Nephron (organoid): ENCODE measurements around the gene LRRC75A.
"Not testable (repeated sequence)": the region's sequence is repeated elsewhere in the genome, so short reads cannot be mapped to it uniquely, and the experiment has no call there.

Experiments
- H3K27ac Mint-ChIP-seq, 3 experiments: 2 replicates each; pipeline ENCODE4 v1.8.0; 2020; ENCODE audit warnings: mixed read lengths in 3 of 3, mild to moderate bottlenecking in 2 of 3, moderate library complexity in 1 of 3
- H3K27me3 Mint-ChIP-seq: 2 replicates; pipeline ENCODE4 v1.8.0; 2021; ENCODE audit warnings: low read depth, mild to moderate bottlenecking, moderate library complexity, mixed read lengths
- H3K36me3 Mint-ChIP-seq: 2 replicates; pipeline ENCODE4 v1.8.0; 2020; ENCODE audit warnings: low read depth, mixed read lengths
- H3K4me1 Mint-ChIP-seq: 2 replicates; pipeline ENCODE4 v1.8.0; 2020; ENCODE audit warnings: mixed read lengths
- H3K4me3 Mint-ChIP-seq, 3 experiments: 2 replicates each; pipeline ENCODE4 v1.8.0; 2020; ENCODE audit warnings: mild to moderate bottlenecking in 3 of 3, mixed read lengths in 3 of 3, moderate library complexity in 2 of 3
- H3K9me3 Mint-ChIP-seq: 2 replicates; pipeline ENCODE4 v1.8.0; 2020; ENCODE audit warnings: mixed read lengths
- CTCF ChIP-seq, 3 experiments: fragments of 200-600 bp; sonication (generic); IDR thresholded peaks; one replicate each; pipeline ENCODE4 v1.5.0; 2021; ENCODE audit warnings: antibody characterized with exemption in 3 of 3; ENCODE audit not compliant: unreplicated experiment in 3 of 3

The LRRC75A gene

GRCh38 chr17:16459271-16459670 lies 32.7 kb downstream of the LRRC75A start:
- H3K36me3 Mint-ChIP-seq = peaks cover 6% of the 10 kb centered on the region
- no peaks in the 10 kb centered on the region for H3K9me3 Mint-ChIP-seq
- no peak overlapping the region for H3K4me3 Mint-ChIP-seq
- TF ChIP-seq CTCF (IDR thresholded peaks at IDR 0.05; ENCODE audit: unreplicated experiment in 3 of 3) = no peak
- H3K27ac Mint-ChIP-seq = no peak overlapping the region
- H3K27me3 Mint-ChIP-seq = peaks cover 3% of the 10 kb centered on the region
- peaks cover 7% of the 10 kb centered on the region for H3K4me1 Mint-ChIP-seq

GRCh38 chr17:16456742-16457316 lies 35.2 kb downstream of the LRRC75A start:
- peaks cover 3% of the 10 kb centered on the region for H3K27me3 Mint-ChIP-seq
- H3K4me3 Mint-ChIP-seq = no peak overlapping the region
- H3K9me3 Mint-ChIP-seq = no peaks in the 10 kb centered on the region
- peaks cover 7% of the 10 kb centered on the region for H3K4me1 Mint-ChIP-seq
- peaks cover 6% of the 10 kb centered on the region for H3K36me3 Mint-ChIP-seq
- TF ChIP-seq CTCF (IDR thresholded peaks at IDR 0.05; ENCODE audit: unreplicated experiment in 3 of 3) = no peak
- H3K27ac Mint-ChIP-seq = no peak overlapping the region

- Mint-ChIP-seq H3K36me3 (peaks cover 2% of the 10 kb centered on the region), H3K4me1 (peaks cover 7% of the 10 kb centered on the region), H3K9me3 (no peaks in the 10 kb centered on the region), H3K27me3 (peaks cover 3% of the 10 kb centered on the region), H3K4me3 (no peak overlapping the region), H3K27ac (no peak overlapping the region)
- no peak for TF ChIP-seq CTCF (IDR thresholded peaks at IDR 0.05; ENCODE audit: unreplicated experiment in 3 of 3)
Observed at GRCh38 chr17:16455997-16456741, 35.8 kb downstream of the LRRC75A start.

- no peak for TF ChIP-seq CTCF (IDR thresholded peaks at IDR 0.05; ENCODE audit: unreplicated experiment in 3 of 3)
- peak overlapping the region; percentile 26 to 76 (median 60) for H3K27ac Mint-ChIP-seq
- no peaks in the 10 kb centered on the region for H3K9me3 Mint-ChIP-seq
- H3K27me3 Mint-ChIP-seq = peaks cover 3% of the 10 kb centered on the region
- peaks cover 7% of the 10 kb centered on the region for H3K4me1 Mint-ChIP-seq
- no peak overlapping the region for H3K4me3 Mint-ChIP-seq
- peaks cover 7% of the 10 kb centered on the region for H3K36me3 Mint-ChIP-seq
Observed at GRCh38 chr17:16453493-16453851, 38.5 kb downstream of the LRRC75A start.

- not testable (repeated sequence) for H3K27ac Mint-ChIP-seq, H3K4me3 Mint-ChIP-seq, H3K9me3 Mint-ChIP-seq, H3K4me1 Mint-ChIP-seq, H3K27me3 Mint-ChIP-seq
- H3K36me3 Mint-ChIP-seq = peaks cover 18% of the 10 kb centered on the region
Observed at GRCh38 chr17:16452268-16452667, 39.7 kb downstream of the LRRC75A start.

GRCh38 chr17:16450028-16450427 lies 42.0 kb downstream of the LRRC75A start:
- Mint-ChIP-seq H3K4me3 (no peak overlapping the region), H3K4me1 (peaks cover 15% of the 10 kb centered on the region), H3K27me3 (no peaks in the 10 kb centered on the region), H3K27ac (no peak overlapping the region), H3K9me3 (no peaks in the 10 kb centered on the region), H3K36me3 (peaks cover 28% of the 10 kb centered on the region)
- no peak for TF ChIP-seq CTCF (IDR thresholded peaks at IDR 0.05; ENCODE audit: unreplicated experiment in 3 of 3)
